ENCODE measurements around the gene SLC35F5. TPM values are rescaled to one million over a fixed set of nuclear protein-coding genes. Genes with fewer than 3 reads are reported as not detected.

The SLC35F5 gene
- polyA plus RNA-seq, 1 donor from 2014 or later: 56.2 TPM

- Histone ChIP-seq H3K4me2 (ENCODE audit: low read length) (no peak overlapping the region), H3K36me3 (ENCODE audit: insufficient read depth, low read length) (no peaks in the 10 kb centered on the region), H2AFZ (ENCODE audit: low read depth, low read length) (no peak overlapping the region), H3K9ac (ENCODE audit: low read length) (no peak overlapping the region), H3K9me3 (ENCODE audit: low read length) (no peaks in the 10 kb centered on the region), H3F3A (ENCODE audit: insufficient read depth, low read length, poor library complexity, severe bottlenecking) (no peaks in the 10 kb centered on the region), H3K27ac (ENCODE audit: low read length) (no peak overlapping the region), H3K27me3 (ENCODE audit: insufficient read depth, low read depth, low read length) (no peaks in the 10 kb centered on the region), H3K9me2 (ENCODE audit: insufficient read depth, low read length) (no peaks in the 10 kb centered on the region), H3K4me3 (ENCODE audit: low read length) (no peak overlapping the region), H4K20me1 (ENCODE audit: insufficient read depth) (no peaks in the 10 kb centered on the region), H3K79me2 (replicated peaks; ENCODE audit: insufficient read depth, low read length) (no peaks in the 10 kb centered on the region)
- no peak for TF ChIP-seq MXI1 (conservative IDR thresholded peaks at IDR 0.05; ENCODE audit: poor library complexity, severe bottlenecking)
- TF ChIP-seq RAD21 (conservative IDR thresholded peaks at IDR 0.05): no peak
- TF ChIP-seq EZH2 (IDR thresholded peaks at IDR 0.05; ENCODE audit: borderline replicate concordance, insufficient read depth, low read length, poor library complexity, severe bottlenecking): no peak
- TF ChIP-seq REST (IDR thresholded peaks at IDR 0.05; ENCODE audit: borderline replicate concordance): no peak
Measured at GRCh38 chr2:113784823-113785744, 28.6 kb upstream of the SLC35F5 start.

- H3K9me3 ChIP-seq (ENCODE audit: low read length): no peaks in the 10 kb centered on the region
- H3K4me3 ChIP-seq (ENCODE audit: low read length): no peak overlapping the region
- no peaks in the 10 kb centered on the region for H3K9me2 ChIP-seq (ENCODE audit: insufficient read depth, low read length)
- peak overlapping the region; percentile 35 for H3K27ac ChIP-seq (ENCODE audit: low read length)
- no peak overlapping the region for H3K9ac ChIP-seq (ENCODE audit: low read length)
- H3F3A ChIP-seq (ENCODE audit: insufficient read depth, low read length, poor library complexity, severe bottlenecking): no peaks in the 10 kb centered on the region
- no peak overlapping the region for H2AFZ ChIP-seq (ENCODE audit: low read depth, low read length)
- no peaks in the 10 kb centered on the region for H3K36me3 ChIP-seq (ENCODE audit: insufficient read depth, low read length)
- no peak overlapping the region for H3K4me2 ChIP-seq (ENCODE audit: low read length)
- no peaks in the 10 kb centered on the region for H3K79me2 ChIP-seq (replicated peaks; ENCODE audit: insufficient read depth, low read length)
- H3K27me3 ChIP-seq (ENCODE audit: insufficient read depth, low read depth, low read length): no peaks in the 10 kb centered on the region
- no peaks in the 10 kb centered on the region for H4K20me1 ChIP-seq (ENCODE audit: insufficient read depth)
- TF ChIP-seq POLR2AphosphoS5 (IDR thresholded peaks at IDR 0.05) (no peak), TAF1 (IDR thresholded peaks at IDR 0.05; ENCODE audit: low read depth) (no peak), REST (IDR thresholded peaks at IDR 0.05; ENCODE audit: borderline replicate concordance) (no peak), MXI1 (conservative IDR thresholded peaks at IDR 0.05; ENCODE audit: poor library complexity, severe bottlenecking) (no peak), RAD21 (conservative IDR thresholded peaks at IDR 0.05) (no peak), EP300 (conservative IDR thresholded peaks at IDR 0.05; ENCODE audit: poor library complexity, severe bottlenecking) (no peak), SMC3 (conservative IDR thresholded peaks at IDR 0.05; ENCODE audit: poor library complexity) (no peak), EZH2 (IDR thresholded peaks at IDR 0.05; ENCODE audit: borderline replicate concordance, insufficient read depth, low read length, poor library complexity, severe bottlenecking) (no peak), CTCF (IDR thresholded peaks at IDR 0.05; ENCODE audit: poor library complexity, severe bottlenecking) (no peak)
Measured at GRCh38 chr2:113780472-113780871, 24.0 kb upstream of the SLC35F5 start.

Measured in neural cell (in vitro differentiated cells).